H1 (cell line): ENCODE data around the gene DNAH8. TPM values are rescaled to one million over a fixed set of nuclear protein-coding genes. Genes with fewer than 3 reads are reported as not detected.

Source experiments
- CTCF ChIA-PET: fragments of 300-600 bp; sonication (Branson Sonifier 250); formaldehyde crosslinking; loops from one replicate; lab custom pipeline; 2021; ENCODE audit not compliant: partially characterized antibody; lab: Charles Lee
- POLR2A ChIA-PET: fragments of 300-600 bp; sonication (Branson Sonifier 250); formaldehyde crosslinking; loops from one replicate; lab custom pipeline; 2021; ENCODE audit warnings: inconsistent platforms; ENCODE audit not compliant: partially characterized antibody; lab: Charles Lee
- DNase-seq, 2 experiments: peaks; one replicate each; pipeline versions ENCODE4 v3.0.0 to v3.0.0-alpha.2; 2010 to 2022; ENCODE audit warnings: low spot score in 2 of 2, low read depth in 1 of 2, mixed read lengths in 1 of 2
- FAIRE-seq: peaks from 2 replicates; lab custom pipeline; 2011; peaks lifted over from hg19 to GRCh38; lab: Jason Lieb, UNC
- H2AFZ ChIP-seq: 2 replicates; pipeline ENCODE4 v1.8.1; 2012; ENCODE audit warnings: low read length, inconsistent platforms
- H2AK5ac ChIP-seq: 2 replicates; pipeline ENCODE4 v1.6.1; 2013; ENCODE audit warnings: low read depth, low read length
- H2BK120ac ChIP-seq: replicated peaks from 2 replicates; pipeline ENCODE3; 2013; ENCODE audit warnings: low read depth, low read length, inconsistent platforms
- H2BK12ac ChIP-seq: 2 replicates; pipeline ENCODE4 v1.6.1; 2013; ENCODE audit warnings: low read depth, low read length
- H2BK15ac ChIP-seq: 2 replicates; pipeline ENCODE4 v1.6.1; 2013; ENCODE audit warnings: low read length
- H2BK20ac ChIP-seq: 2 replicates; pipeline ENCODE4 v1.6.1; 2013; ENCODE audit warnings: low read length
- H2BK5ac ChIP-seq: 2 replicates; pipeline ENCODE4 v1.6.1; 2013; ENCODE audit warnings: low read depth, low read length
- H3K14ac ChIP-seq: 2 replicates; pipeline ENCODE4 v1.6.1; 2013; ENCODE audit warnings: inconsistent platforms; ENCODE audit not compliant: insufficient read length
- H3K18ac ChIP-seq: 2 replicates; pipeline ENCODE4 v1.6.1; 2013; ENCODE audit warnings: low read length; ENCODE audit errors: extremely low read depth
- H3K23ac ChIP-seq: 2 replicates; pipeline ENCODE4 v1.6.1; 2013; ENCODE audit warnings: inconsistent platforms; ENCODE audit not compliant: insufficient read length
- H3K23me2 ChIP-seq: 2 replicates; pipeline ENCODE4 v1.6.1; 2013; ENCODE audit warnings: low read depth, low read length
- H3K27ac ChIP-seq: 2 replicates; pipeline ENCODE4 v1.6.1; 2011; ENCODE audit warnings: low read depth, low read length, inconsistent platforms
- H3K27me3 ChIP-seq, 4 experiments: replicated peaks in 1 of 4; 1 replicate in 1 of 4; 2 replicates in 3 of 4; pipeline versions ENCODE4 v1.6.1 to v1.8.1; 2011 to 2013; ENCODE audit warnings: low read length in 3 of 4, mild to moderate bottlenecking in 3 of 4, inconsistent platforms in 2 of 4, mixed read lengths in 2 of 4, moderate library complexity in 1 of 4; ENCODE audit not compliant: control insufficient read depth in 3 of 4, insufficient read depth in 3 of 4; ENCODE audit errors: extremely low read depth in 1 of 4
- H3K36me3 ChIP-seq, 4 experiments: 2 replicates each; pipeline versions ENCODE4 v1.6.1 to v1.8.1; 2011 to 2013; ENCODE audit warnings: mild to moderate bottlenecking in 4 of 4, low read length in 3 of 4, moderate library complexity in 2 of 4, control low read depth in 1 of 4, inconsistent platforms in 1 of 4; ENCODE audit not compliant: insufficient read depth in 4 of 4, control insufficient read depth in 2 of 4
- H3K4ac ChIP-seq: replicated peaks from 2 replicates; pipeline ENCODE3; 2013; ENCODE audit warnings: low read length, low read depth, mixed read lengths, inconsistent platforms; ENCODE audit not compliant: insufficient read length
- H3K4me1 ChIP-seq, 4 experiments: replicated peaks in 1 of 4; 1 replicate in 1 of 4; 2 replicates in 3 of 4; pipeline versions ENCODE4 v1.6.1 to v1.8.1; 2011 to 2013; ENCODE audit warnings: low read length in 3 of 4, inconsistent platforms in 2 of 4, mixed read lengths in 1 of 4; ENCODE audit not compliant: insufficient read depth in 4 of 4, control insufficient read depth in 3 of 4
- H3K4me2 ChIP-seq, 2 experiments: 2 replicates each; pipeline versions ENCODE4 v1.6.1 to v1.8.1; 2011 to 2013; ENCODE audit warnings: low read depth in 2 of 2, low read length in 2 of 2, control low read depth in 1 of 2, inconsistent platforms in 1 of 2, mild to moderate bottlenecking in 1 of 2; ENCODE audit not compliant: insufficient read depth in 1 of 2
- H3K4me3 ChIP-seq, 4 experiments: fragments of 200-600, 300-600 bp in 1 of 4; sonication (generic), shearing (Covaris generic), sonication (Bioruptor Twin) in 1 of 4; 2 replicates each; pipeline versions ENCODE4 v1.5.1 to v1.8.1; 2011 to 2016; ENCODE audit warnings: low read length in 4 of 4, low read depth in 3 of 4, control low read depth in 2 of 4, inconsistent platforms in 2 of 4, mild to moderate bottlenecking in 2 of 4, mixed read lengths in 1 of 4, moderate library complexity in 1 of 4; ENCODE audit not compliant: insufficient read depth in 2 of 4; ENCODE audit errors: extremely low read depth in 1 of 4
- H3K56ac ChIP-seq: replicated peaks from 2 replicates; pipeline ENCODE3; 2013; ENCODE audit warnings: low read depth, mild to moderate bottlenecking, mixed read lengths, low read length, inconsistent platforms; ENCODE audit not compliant: insufficient read length
- H3K79me1 ChIP-seq: 2 replicates; pipeline ENCODE4 v1.6.1; 2013; ENCODE audit warnings: low read depth, low read length, control low read depth
- H3K79me2 ChIP-seq, 2 experiments: 2 replicates each; pipeline versions ENCODE4 v1.6.1 to v1.8.1; 2012 to 2013; ENCODE audit warnings: low read length in 2 of 2, mild to moderate bottlenecking in 2 of 2, inconsistent platforms in 1 of 2; ENCODE audit not compliant: insufficient read depth in 2 of 2, control insufficient read depth in 1 of 2
- H3K9ac ChIP-seq, 4 experiments: replicated peaks in 1 of 4; 1 replicate in 1 of 4; 2 replicates in 3 of 4; pipeline versions ENCODE4 v1.6.1 to v1.8.1; 2011 to 2013; ENCODE audit warnings: low read depth in 3 of 4, low read length in 3 of 4, control low read depth in 2 of 4, mild to moderate bottlenecking in 2 of 4, moderate library complexity in 2 of 4, inconsistent platforms in 1 of 4; ENCODE audit errors: extremely low read depth in 1 of 4
- H3K9me3 ChIP-seq, 2 experiments: 2 replicates each; pipeline versions ENCODE4 v1.6.1 to v1.8.1; 2012 to 2013; ENCODE audit warnings: mild to moderate bottlenecking in 2 of 2, moderate library complexity in 2 of 2, control low read depth in 1 of 2, inconsistent platforms in 1 of 2, low read depth in 1 of 2, low read length in 1 of 2, mixed read lengths in 1 of 2; ENCODE audit not compliant: insufficient read depth in 2 of 2
- H4K20me1 ChIP-seq, 2 experiments: replicated peaks in 1 of 2; 2 replicates each; pipeline versions ENCODE3 to v1.8.1; 2011 to 2013; ENCODE audit warnings: inconsistent platforms in 2 of 2, low read length in 2 of 2, mild to moderate bottlenecking in 1 of 2; ENCODE audit not compliant: insufficient read depth in 2 of 2, control insufficient read depth in 1 of 2
- H4K5ac ChIP-seq: 2 replicates; pipeline ENCODE4 v1.6.1; 2013; ENCODE audit warnings: low read length, low read depth, mixed read lengths, inconsistent platforms; ENCODE audit not compliant: insufficient read length
- H4K8ac ChIP-seq: 2 replicates; pipeline ENCODE4 v1.8.0; 2013; ENCODE audit warnings: mild to moderate bottlenecking, moderate library complexity, low read length, inconsistent platforms; ENCODE audit not compliant: insufficient read depth; ENCODE audit errors: extremely low read depth
- H4K91ac ChIP-seq: replicated peaks from 2 replicates; pipeline ENCODE3; 2013; ENCODE audit warnings: low read length, mixed read lengths, inconsistent platforms; ENCODE audit not compliant: insufficient read length
- GTF2F1 ChIP-seq: IDR thresholded peaks from 2 replicates; pipeline ENCODE4 v1.6.1; 2012; ENCODE audit warnings: low read depth, low read length, improper control_type of control experiment, borderline replicate concordance
- NANOG ChIP-seq: IDR thresholded peaks from 2 replicates; pipeline ENCODE4 v1.6.1; 2011; ENCODE audit warnings: low read length, low read depth, mild to moderate bottlenecking, inconsistent platforms; ENCODE audit not compliant: insufficient read depth, poor library complexity, severe bottlenecking
- NRF1 ChIP-seq: IDR thresholded peaks from 2 replicates; pipeline ENCODE4 v1.6.1; 2011; ENCODE audit warnings: mild to moderate bottlenecking, low read depth, low read length, improper control_type of control experiment
- SIRT6 ChIP-seq: IDR thresholded peaks from one replicate; pipeline ENCODE4 v1.7.1; 2012; ENCODE audit warnings: low read length, inconsistent platforms
- ZNF274 ChIP-seq: IDR thresholded peaks from 2 replicates; pipeline ENCODE4 v1.7.0; 2012; ENCODE audit warnings: low read length, borderline replicate concordance; ENCODE audit errors: extremely low read depth
- WGBS, 2 experiments: shearing (Covaris generic) in 1 of 2; methylation state at CpG; one replicate each; pipeline versions ENCODE4 v1.1.6 to v1.1.7; 2013 to 2015; ENCODE audit warnings: low lambda C conversion rate in 2 of 2, mixed read lengths in 2 of 2, inconsistent platforms in 1 of 2, low coverage in 1 of 2, missing lambda C conversion rate in 1 of 2; ENCODE audit not compliant: insufficient replicate concordance in 2 of 2, insufficient coverage in 1 of 2, insufficient read length in 1 of 2; ENCODE audit errors: extremely low coverage in 1 of 2, missing lambda C conversion rate in 1 of 2; 5-methylcytosine and 5-hydroxymethylcytosine counted together
- polyA plus RNA-seq, 7 experiments: library from polyadenylated mRNA; depleted of rRNA in 3 of 7; stranded (reverse) in 5 of 7; unstranded in 2 of 7; fragments of >200 nt in 5 of 7; fragments of 200-250 nt in 2 of 7; gene quantifications; 1 replicate in 5 of 7; 2 replicates in 1 of 7; 4 replicates in 1 of 7; pipeline versions ENCODE4 v1.2.1 to v1.2.3, GENCODE V29; 2011 to 2013; ENCODE audit warnings: missing spikeins in 2 of 7, mixed read lengths in 2 of 7
- total RNA-seq: library from RNA; stranded (reverse); fragmentation: NEBNext Ultra II Directional; extraction: Animal tissue kit (Norgen Biotek cat#: 25700); gene quantifications from 2 replicates; pipeline ENCODE4 v1.2.1, GENCODE V29; 2021

Gene DNAH8
- total and polyA plus RNA-seq, 2 of the 8 experiments (the other 6 are each of a cell fraction or from before 2014, with no cell fraction given) = under 0.01 TPM; not detected in 1

- no peaks in the 10 kb centered on the region for H4K20me1 ChIP-seq
- no peak overlapping the region for H3K4me3 ChIP-seq
- H3K9me3 ChIP-seq = no peaks in the 10 kb centered on the region
- no peak overlapping the region for H2BK12ac ChIP-seq
- no peaks in the 10 kb centered on the region for H3K23me2 ChIP-seq
- ChIA-PET CTCF (no interaction called here), POLR2A (no interaction called here)
- H3K4me2 ChIP-seq = no peak overlapping the region
- H3K56ac ChIP-seq = no peak overlapping the region
- H3K79me1 ChIP-seq = no peaks in the 10 kb centered on the region
- H4K8ac ChIP-seq = no peak overlapping the region
- H3K18ac ChIP-seq = no peak overlapping the region
- no peaks in the 10 kb centered on the region for H3K79me2 ChIP-seq
- no peak overlapping the region for H2AK5ac ChIP-seq
- no peak overlapping the region for H3K4ac ChIP-seq
- no peak overlapping the region for H2BK5ac ChIP-seq
- TF ChIP-seq ZNF274 (no peak), NANOG (no peak), NRF1 (no peak), GTF2F1 (no peak), SIRT6 (no peak)
- H3K27me3 ChIP-seq = no peaks in the 10 kb centered on the region
- H3K36me3 ChIP-seq = no peaks in the 10 kb centered on the region
- WGBS, 2 experiments = 100% methylated on average over 1 of the region's 1 CpG; no CpG with 5 or more reads in 1 of the 2 experiments
- no peak overlapping the region for H3K23ac ChIP-seq
- FAIRE-seq (no peak), DNase-seq (no peak)
- no peak overlapping the region for H3K27ac ChIP-seq
- H2AFZ ChIP-seq = no peak overlapping the region
- no peak overlapping the region for H2BK15ac ChIP-seq
- H3K4me1 ChIP-seq = no peaks in the 10 kb centered on the region
- no peak overlapping the region for H3K14ac ChIP-seq
- H4K5ac ChIP-seq = no peak overlapping the region
- no peak overlapping the region for H2BK20ac ChIP-seq
- H2BK120ac ChIP-seq = no peak overlapping the region
- no peak overlapping the region for H3K9ac ChIP-seq
- H4K91ac ChIP-seq = no peak overlapping the region
Measured at GRCh38 chr6:38749473-38749872, 34.4 kb downstream of the DNAH8 start.
